DMS153 treated with DMSO at 0.1 percent for 48 hours (cell line): ENCODE data around the gene TSPAN15.

Experiments used
- DNase-seq: peaks from one replicate; lab custom pipeline; 2025; ENCODE audit not compliant: unreplicated experiment; lab: John Stamatoyannopoulos, UW

Gene TSPAN15

DNA sequence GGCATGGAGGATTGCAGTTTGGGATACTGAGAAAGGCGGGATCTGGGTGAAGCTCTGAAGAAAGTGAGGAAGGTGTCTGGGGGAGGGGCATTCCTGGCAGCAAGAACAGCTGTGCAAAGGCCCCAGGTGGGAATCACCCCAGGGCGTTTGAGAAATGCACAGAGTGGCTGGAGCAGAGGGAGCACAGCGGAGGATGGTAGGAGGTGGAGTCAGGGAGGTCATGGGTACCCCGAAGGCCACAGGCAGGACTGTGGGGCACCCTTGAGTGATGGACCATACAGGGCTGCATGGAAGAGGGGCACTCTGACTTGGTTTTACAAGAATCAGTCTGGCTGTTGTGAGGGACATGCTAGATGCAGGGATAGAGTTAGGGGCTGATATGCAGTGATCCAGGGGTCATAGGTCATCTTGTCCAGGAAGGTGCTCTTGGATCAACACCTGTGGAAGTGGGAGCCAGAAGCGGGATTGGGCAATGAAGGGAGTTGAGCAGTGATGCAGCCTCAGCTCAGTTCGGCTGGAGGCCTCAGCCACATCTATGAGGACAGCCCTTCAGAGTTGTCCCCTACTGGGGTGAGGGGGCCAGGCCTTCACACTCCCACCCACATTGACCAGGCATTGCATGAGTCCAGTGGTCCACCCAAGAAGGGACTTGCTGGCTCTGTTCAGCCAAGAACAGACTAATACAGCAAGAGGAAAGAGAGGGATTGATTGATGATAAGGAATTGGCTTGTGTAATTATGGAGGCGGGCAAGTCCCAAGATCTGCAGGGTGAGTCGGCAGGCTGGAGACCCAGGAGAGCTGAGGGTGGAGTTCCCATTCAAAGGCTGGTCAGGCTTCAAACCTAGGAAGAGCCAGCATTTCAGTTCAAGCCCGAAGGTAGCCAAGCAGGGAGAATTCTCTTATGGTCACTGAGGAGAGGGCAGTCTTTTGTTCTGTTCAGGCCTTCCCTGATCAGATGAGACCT is 48.7 kb downstream of the TSPAN15 start:
- DNase-seq = no peak

GRCh38 chr10:69500864-69501468 is 49.7 kb downstream of the TSPAN15 start:
- no peak for DNase-seq

GRCh38 chr10:69501657-69502056 is 50.4 kb downstream of the TSPAN15 start:
- DNase-seq = no peak

DNA sequence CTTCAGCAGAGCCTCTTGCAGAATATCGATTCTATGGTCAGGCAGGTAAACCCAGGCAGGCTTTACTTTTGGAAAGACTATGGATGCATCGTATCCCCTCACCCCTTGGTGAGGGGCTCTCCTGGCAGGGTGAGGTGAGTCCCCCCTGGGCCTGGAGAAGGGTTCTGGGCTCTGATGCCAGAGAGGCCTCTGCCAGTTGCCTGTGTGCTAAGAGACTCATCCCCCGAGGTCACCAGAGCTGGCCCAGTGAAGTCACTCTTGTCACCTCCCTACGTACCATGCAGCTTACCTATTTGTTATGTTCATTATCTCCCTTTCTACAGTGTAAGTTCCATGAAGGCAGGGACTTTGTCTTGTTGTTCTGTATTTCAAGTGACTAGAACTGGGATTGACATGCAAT is 51.3 kb downstream of the TSPAN15 start:
- DNase-seq = no peak

- no peak for DNase-seq
These were observed 52.0 kb downstream of the TSPAN15 start for GRCh38 chr10:69503001-69503895.

DNA sequence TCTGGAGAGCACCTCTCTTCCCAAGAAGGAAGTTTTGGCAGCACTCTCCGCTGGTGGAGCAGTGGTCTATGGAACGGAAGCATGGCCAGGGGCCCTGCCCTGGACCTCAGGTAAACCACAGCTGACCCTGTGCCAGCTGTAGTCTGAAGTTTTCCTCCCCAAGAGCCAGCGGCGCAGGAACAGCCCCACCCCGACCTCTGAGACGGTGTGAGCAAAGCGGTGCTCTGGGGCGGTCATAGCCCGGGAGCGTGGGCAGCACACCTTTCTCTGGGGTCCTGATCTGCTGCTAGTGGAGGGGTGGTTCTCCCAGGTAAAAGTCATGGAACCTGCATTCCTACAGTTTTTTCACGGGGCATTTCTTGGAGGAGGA is 52.6 kb downstream of the TSPAN15 start:
- DNase-seq = no peak

GRCh38 chr10:69504576-69505250 is 53.4 kb downstream of the TSPAN15 start:
- no peak for DNase-seq

GRCh38 chr10:69505636-69506318 is 54.5 kb downstream of the TSPAN15 start:
- DNase-seq = no peak

DNA sequence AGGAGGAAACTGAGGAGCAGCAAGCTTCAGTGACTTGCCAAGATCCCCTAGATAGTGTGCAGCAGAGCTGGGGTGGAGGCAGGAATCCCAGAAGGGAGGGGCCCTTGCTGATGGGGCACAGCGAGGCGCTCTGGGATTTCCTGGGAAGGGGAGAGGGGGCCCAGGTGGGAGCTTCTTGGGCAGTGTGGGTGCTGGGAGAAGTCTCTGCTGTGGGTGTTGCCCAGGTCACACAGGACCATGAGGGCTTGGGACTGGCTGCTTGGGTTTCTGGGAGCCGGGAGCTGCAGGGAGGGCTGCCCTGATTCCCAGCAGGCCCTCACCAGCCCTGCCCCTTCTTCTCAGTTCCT is 55.2 kb downstream of the TSPAN15 start:
- no peak for DNase-seq

DNA sequence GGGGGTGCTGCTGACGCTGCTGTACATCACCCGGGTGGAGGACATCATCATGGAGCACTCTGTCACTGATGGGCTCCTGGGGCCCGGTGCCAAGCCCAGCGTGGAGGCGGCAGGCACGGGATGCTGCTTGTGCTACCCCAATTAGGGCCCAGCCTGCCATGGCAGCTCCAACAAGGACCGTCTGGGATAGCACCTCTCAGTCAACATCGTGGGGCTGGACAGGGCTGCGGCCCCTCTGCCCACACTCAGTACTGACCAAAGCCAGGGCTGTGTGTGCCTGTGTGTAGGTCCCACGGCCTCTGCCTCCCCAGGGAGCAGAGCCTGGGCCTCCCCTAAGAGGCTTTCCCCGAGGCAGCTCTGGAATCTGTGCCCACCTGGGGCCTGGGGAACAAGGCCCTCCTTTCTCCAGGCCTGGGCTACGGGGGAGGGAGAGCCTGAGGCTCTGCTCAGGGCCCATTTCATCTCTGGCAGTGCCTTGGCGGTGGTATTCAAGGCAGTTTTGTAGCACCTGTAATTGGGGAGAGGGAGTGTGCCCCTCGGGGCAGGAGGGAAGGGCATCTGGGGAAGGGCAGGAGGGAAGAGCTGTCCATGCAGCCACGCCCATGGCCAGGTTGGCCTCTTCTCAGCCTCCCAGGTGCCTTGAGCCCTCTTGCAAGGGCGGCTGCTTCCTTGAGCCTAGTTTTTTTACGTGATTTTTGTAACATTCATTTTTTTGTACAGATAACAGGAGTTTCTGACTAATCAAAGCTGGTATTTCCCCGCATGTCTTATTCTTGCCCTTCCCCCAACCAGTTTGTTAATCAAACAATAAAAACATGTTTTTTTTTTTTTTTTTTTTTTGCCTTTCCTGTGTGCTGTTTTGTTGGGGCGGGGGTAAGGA is 55.8 kb downstream of the TSPAN15 start:
- DNase-seq = no peak

- no peak for DNase-seq
These were observed 57.6 kb downstream of the TSPAN15 start for GRCh38 chr10:69508738-69509340.

GRCh38 chr10:69512901-69513300 is 61.6 kb downstream of the TSPAN15 start:
- no peak for DNase-seq

DNA sequence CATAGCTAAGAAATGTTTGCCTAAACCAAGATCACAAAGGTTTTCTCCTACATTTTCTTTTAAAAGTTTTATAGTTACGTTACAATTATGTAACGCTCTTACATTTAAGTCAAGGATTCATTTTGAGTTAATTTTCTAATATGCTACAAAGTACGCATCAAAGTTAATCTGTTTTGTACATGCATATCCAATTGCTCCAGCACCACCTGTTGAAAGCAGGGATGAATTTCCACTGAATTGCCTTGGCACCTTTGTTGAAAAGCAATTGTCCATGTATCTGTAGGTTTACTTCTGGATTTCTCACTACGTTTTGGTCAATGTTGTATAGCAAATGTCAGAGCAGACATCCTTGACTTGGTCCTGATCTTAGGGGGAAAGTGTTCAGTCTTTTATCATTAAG is 62.4 kb downstream of the TSPAN15 start:
- no peak for DNase-seq

DNA sequence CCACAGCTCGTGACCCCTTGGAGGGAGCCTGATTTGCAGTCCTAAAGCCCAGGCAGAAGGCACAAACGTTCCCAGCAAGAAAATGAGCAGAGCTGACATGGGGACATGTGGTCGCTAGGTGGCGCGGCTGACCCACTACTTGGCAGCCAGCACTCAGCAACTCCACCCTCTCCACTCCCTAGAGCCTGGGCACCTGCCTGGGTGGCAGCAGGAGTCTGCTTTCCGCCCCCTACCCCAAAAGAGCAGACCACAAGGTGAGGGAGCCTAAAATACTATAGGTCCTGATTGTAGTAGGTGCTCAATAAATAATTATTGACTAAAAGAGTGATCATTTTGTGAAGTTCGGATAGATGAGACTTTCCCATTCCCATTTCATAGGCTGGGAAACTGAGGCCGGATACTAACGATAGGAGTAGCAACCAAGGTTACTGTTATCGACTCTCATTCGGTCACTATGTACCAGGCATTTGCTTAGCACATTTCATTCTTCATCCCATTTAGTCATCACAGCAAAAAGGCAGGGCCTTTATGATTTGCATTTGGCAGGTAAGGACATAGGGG is 64.5 kb downstream of the TSPAN15 start:
- DNase-seq = no peak

- peak; percentile 25 for DNase-seq
These were observed 65.1 kb downstream of the TSPAN15 start for GRCh38 chr10:69516316-69516715.

- DNase-seq = no peak
These were observed 65.5 kb downstream of the TSPAN15 start for GRCh38 chr10:69516796-69517195.

DNA sequence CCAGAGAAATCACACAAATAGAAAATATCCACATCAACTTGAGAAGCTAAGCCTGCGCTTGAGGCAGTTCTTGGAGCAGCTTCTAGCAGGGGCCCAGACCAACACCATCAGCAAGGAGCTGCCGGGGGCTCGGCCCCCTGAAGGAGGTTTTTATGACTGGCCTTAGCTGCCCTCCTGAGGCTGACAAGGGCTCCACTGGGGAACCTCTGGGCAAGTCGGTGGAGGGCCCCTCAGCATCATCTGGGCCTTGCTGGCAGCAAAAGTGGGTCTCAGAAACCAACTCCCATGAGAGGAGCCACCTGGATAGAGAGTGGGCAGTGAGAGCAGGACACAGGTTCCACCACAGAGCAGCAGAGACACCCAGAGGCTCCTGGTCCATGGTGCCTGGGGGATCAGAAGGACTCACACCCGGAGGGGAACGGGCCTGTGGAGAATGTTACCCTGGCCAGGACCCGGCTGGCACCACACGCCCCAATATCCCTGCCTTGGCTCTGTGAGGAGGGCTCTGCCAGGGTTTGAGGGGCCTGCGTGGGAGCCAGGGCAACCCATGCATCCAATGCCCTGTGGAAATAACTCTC is 66.1 kb downstream of the TSPAN15 start:
- DNase-seq = no peak

GRCh38 chr10:69527961-69528360 is 76.7 kb downstream of the TSPAN15 start:
- no peak for DNase-seq
